Measurements from ENCODE around the gene IGF2BP3.

- TF ChIP-seq CTCF (conservative IDR thresholded peaks at IDR 0.05; ENCODE audit: low read depth, low read length) (no peak), EZH2 (IDR thresholded peaks at IDR 0.05; ENCODE audit: low read length, unreplicated experiment) (no peak), EZH2phosphoT487 (IDR thresholded peaks at IDR 0.05; ENCODE audit: borderline replicate concordance, low read length) (no peak)
Measured at GRCh38 chr7:23410446-23411183, 59.7 kb downstream of the IGF2BP3 start.
